Prostate gland (tissue), 2 donors: Measurements from ENCODE around the gene CTNND2. TPM values are rescaled to one million over a fixed set of nuclear protein-coding genes. Genes with fewer than 3 reads are reported as not detected.

Experiments
- DNase-seq: peaks from one replicate; pipeline ENCODE4 v3.0.0-alpha.2; 2019; ENCODE audit warnings: low spot score
- H3K27ac ChIP-seq, 2 donors: fragments of 200-600 bp; sonication (generic); 2 replicates each; pipeline ENCODE4 v1.5.1; 2017 to 2019
- H3K27me3 ChIP-seq: fragments of 200-600 bp; sonication (generic); replicated peaks from 2 replicates; pipeline ENCODE4 v1.5.1; 2019; ENCODE audit not compliant: insufficient read depth
- H3K36me3 ChIP-seq, 2 donors: fragments of 200-600 bp; sonication (generic); 1 replicate in 1 of 2; 2 replicates in 1 of 2; pipeline versions ENCODE4 v1.5.1 to v1.8.1; 2017 to 2019
- H3K4me1 ChIP-seq: fragments of 200-600 bp; sonication (generic); replicated peaks from 2 replicates; pipeline ENCODE4 v1.5.1; 2019
- H3K4me3 ChIP-seq, 2 donors: fragments of 200-600 bp; sonication (generic); 2 replicates each; pipeline ENCODE4 v1.5.1; 2017 to 2019
- H3K9me3 ChIP-seq: fragments of 200-600 bp; sonication (generic); 2 replicates; pipeline ENCODE4 v1.5.1; 2017
- POLR2A ChIP-seq: fragments of 450-650 bp; IDR thresholded peaks from one replicate; pipeline ENCODE4 v1.6.1; 2016; ENCODE audit warnings: antibody characterized with exemption, mild to moderate bottlenecking
- POLR2AphosphoS5 ChIP-seq: sonication (generic); formaldehyde crosslinking; IDR thresholded peaks from one replicate; pipeline ENCODE4 v1.6.1; 2017; ENCODE audit warnings: antibody characterized with exemption
- WGBS: methylation state at CpG from one replicate; pipeline ENCODE4 v1.1.5; 2018; 5-methylcytosine and 5-hydroxymethylcytosine counted together
- intact Hi-C: fragments of 100-400 bp; cut with DNase I; formaldehyde crosslinking; loops from one replicate; pipeline ENCODE4 v1.14.2; 2022
- total RNA-seq, 2 donors: library from RNA; depleted of rRNA; stranded (reverse); fragments of >200 nt; gene quantifications; one replicate each; pipeline ENCODE4 v1.1.0, GENCODE V29; 2016
- TF ChIP-seq, protein P1 (sequence below), 4 experiments: fragments of 200-600 bp in 2 of 4; fragments of 450-650 bp in 2 of 4; sonication (generic) in 2 of 4; IDR thresholded peaks; 1 replicate in 3 of 4; 2 replicates in 1 of 4; pipeline ENCODE4 v1.5.1; 2016 to 2019; ENCODE audit warnings: antibody characterized with exemption in 4 of 4, mild to moderate bottlenecking in 2 of 4, moderate library complexity in 2 of 4

The CTNND2 gene
- total RNA-seq, 2 donors from 2014 or later = 5.5 to 11.2 TPM

DNA sequence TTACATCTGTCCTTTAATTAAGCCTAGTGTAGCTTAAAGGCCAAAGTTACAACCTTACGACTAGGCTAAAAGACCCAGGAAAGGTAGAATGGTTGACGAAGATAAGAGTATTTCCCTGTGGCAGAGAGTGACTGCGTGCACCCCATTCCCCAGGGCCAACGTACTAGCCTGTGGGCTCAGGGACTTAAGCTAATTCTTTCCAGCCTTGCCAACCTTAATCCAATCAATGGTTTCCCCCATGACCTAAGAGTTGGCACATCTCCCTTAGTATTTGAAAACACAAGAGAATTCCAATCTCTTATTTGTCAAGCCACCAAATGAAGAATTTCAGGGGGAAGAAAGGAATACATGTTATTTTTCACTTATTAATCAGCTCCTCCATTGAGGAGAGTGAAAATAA, 16.0 kb downstream of the CTNND2 start:
- H3K4me1 ChIP-seq = no peaks in the 10 kb centered on the region

DNA sequence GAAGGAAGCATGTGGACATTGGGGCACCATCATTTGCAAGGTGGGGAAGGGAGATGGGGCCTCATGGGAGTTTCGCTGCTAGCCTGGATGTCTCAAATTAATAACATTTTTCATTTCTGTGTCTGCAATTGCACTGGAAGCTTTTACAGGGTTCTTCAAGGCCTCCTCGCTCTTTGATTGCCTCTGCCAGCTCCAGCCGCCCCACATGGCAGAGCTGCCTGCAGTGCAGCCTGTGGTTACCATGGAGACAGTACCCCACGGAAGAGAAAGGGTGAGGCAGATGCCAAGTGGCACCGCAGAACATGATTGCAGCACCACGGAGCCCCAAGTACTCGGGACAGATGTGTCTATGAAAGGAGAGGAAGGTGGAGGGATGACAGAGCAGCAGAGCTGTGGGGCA, 25.4 kb downstream of the CTNND2 start:
- no peak for TF ChIP-seq POLR2AphosphoS5
- H3K36me3 ChIP-seq = no peaks in the 10 kb centered on the region
- no peak for DNase-seq
- no peak overlapping the region for H3K4me3 ChIP-seq
- no peaks in the 10 kb centered on the region for H3K27me3 ChIP-seq
- no peak overlapping the region for H3K27ac ChIP-seq
- no peaks in the 10 kb centered on the region for H3K4me1 ChIP-seq
- intact Hi-C loops = no loop called here
- 60% methylated on average over 7 of the region's 7 CpGs for WGBS
- H3K9me3 ChIP-seq = no peaks in the 10 kb centered on the region

More for the DNA sequence above, 16.0 kb downstream of the CTNND2 start:
- Histone ChIP-seq H3K27me3 (no peaks in the 10 kb centered on the region), H3K36me3 (no peaks in the 10 kb centered on the region), H3K9me3 (no peaks in the 10 kb centered on the region), H3K4me3 (no peak overlapping the region), H3K27ac (no peak overlapping the region)
- intact Hi-C loops = no loop called here
- TF ChIP-seq, protein P1, sequence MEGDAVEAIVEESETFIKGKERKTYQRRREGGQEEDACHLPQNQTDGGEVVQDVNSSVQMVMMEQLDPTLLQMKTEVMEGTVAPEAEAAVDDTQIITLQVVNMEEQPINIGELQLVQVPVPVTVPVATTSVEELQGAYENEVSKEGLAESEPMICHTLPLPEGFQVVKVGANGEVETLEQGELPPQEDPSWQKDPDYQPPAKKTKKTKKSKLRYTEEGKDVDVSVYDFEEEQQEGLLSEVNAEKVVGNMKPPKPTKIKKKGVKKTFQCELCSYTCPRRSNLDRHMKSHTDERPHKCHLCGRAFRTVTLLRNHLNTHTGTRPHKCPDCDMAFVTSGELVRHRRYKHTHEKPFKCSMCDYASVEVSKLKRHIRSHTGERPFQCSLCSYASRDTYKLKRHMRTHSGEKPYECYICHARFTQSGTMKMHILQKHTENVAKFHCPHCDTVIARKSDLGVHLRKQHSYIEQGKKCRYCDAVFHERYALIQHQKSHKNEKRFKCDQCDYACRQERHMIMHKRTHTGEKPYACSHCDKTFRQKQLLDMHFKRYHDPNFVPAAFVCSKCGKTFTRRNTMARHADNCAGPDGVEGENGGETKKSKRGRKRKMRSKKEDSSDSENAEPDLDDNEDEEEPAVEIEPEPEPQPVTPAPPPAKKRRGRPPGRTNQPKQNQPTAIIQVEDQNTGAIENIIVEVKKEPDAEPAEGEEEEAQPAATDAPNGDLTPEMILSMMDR (IDR thresholded peaks at IDR 0.05) = no peak
- no peak for TF ChIP-seq POLR2A
- TF ChIP-seq POLR2AphosphoS5 = no peak
- no peak for DNase-seq
- WGBS = 94% methylated on average over 4 of the region's 4 CpGs

DNA sequence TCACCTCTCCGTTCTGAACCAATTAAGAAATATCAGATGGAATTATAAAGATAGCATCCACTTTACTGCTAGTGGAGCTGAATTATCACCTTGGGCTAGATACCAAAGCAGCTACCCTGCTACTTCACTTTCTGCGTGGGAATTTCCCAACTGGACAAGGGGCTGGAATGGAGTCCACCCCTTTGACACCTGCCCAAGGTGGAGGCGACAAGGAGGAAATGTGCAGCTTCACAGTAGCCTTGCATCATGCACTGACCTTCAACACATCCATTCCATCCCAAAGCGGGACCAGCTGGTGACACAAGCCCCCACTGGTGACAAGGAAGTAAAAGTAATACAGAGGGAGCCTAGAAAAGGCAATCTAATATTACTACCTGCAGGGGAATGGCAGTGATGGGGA, 30.7 kb downstream of the CTNND2 start:
- DNase-seq = no peak
- no peaks in the 10 kb centered on the region for H3K9me3 ChIP-seq
- no peak overlapping the region for H3K27ac ChIP-seq
- TF ChIP-seq POLR2AphosphoS5 (no peak), POLR2A (no peak)
- TF ChIP-seq, protein P1 (IDR thresholded peaks at IDR 0.05) = no peak
- no peaks in the 10 kb centered on the region for H3K4me1 ChIP-seq
- H3K36me3 ChIP-seq = no peaks in the 10 kb centered on the region
- no peaks in the 10 kb centered on the region for H3K27me3 ChIP-seq
- intact Hi-C loops = no loop called here
- no peak overlapping the region for H3K4me3 ChIP-seq
- WGBS = 66% methylated on average over 4 of the region's 4 CpGs

DNA sequence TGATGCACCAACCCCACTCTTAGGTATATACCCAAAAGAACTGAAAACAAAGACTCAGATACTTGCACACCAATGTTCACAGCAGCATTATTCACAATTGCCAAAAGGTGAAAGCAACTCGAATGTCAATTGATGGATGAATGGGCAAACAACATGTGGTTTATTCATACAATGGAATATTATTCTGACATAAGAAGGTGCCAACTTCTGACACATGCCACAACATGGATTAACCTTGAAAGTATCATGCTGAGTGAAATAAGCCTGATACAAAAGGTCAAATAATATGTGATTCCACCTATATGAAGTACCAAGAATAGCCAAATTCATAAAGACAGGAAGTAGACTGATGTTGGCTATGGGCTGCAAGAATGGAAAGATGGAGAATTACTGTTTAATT, 35.0 kb downstream of the CTNND2 start:
- TF ChIP-seq POLR2AphosphoS5 = no peak
- TF ChIP-seq, protein P1 (IDR thresholded peaks at IDR 0.05) = no peak
- no peaks in the 10 kb centered on the region for H3K4me1 ChIP-seq
- H3K9me3 ChIP-seq = no peaks in the 10 kb centered on the region
- 82% methylated on average over 1 of the region's 1 CpG for WGBS
- H3K27ac ChIP-seq = no peak overlapping the region
- DNase-seq = no peak
- H3K4me3 ChIP-seq = no peak overlapping the region
- intact Hi-C loops = no loop called here
- no peaks in the 10 kb centered on the region for H3K36me3 ChIP-seq
- no peaks in the 10 kb centered on the region for H3K27me3 ChIP-seq

DNA sequence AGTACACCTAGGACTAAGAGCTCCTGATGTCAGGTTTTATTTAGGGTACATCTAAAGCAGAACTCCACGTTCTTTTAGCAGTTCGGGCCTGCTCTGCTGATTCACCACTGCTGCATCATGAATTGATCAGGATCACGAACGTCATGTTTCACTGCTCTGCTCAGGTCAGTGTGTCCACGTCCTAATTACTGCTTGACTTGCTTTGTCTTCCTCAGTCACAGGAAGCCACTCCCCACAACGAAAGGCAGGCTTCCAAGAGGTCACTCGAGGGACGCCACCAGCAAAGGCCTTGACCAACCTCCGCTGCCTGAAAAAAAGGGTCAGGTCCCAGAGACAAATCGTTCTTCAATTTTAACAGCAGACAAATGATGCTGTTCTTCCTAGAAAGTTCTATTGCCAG, 40.3 kb downstream of the CTNND2 start:
- TF ChIP-seq POLR2AphosphoS5 (no peak), POLR2A (no peak)
- TF ChIP-seq, protein P1 (IDR thresholded peaks at IDR 0.05) = no peak
- intact Hi-C loops = no loop called here
- H3K4me3 ChIP-seq = no peak overlapping the region
- H3K9me3 ChIP-seq = no peaks in the 10 kb centered on the region
- no peak for DNase-seq
- 59% methylated on average over 10 of the region's 10 CpGs for WGBS
- H3K4me1 ChIP-seq = no peaks in the 10 kb centered on the region
- no peaks in the 10 kb centered on the region for H3K27me3 ChIP-seq
- H3K27ac ChIP-seq = no peak overlapping the region
- H3K36me3 ChIP-seq = no peaks in the 10 kb centered on the region
